Measurements from ENCODE around the gene EIF4ENIF1. TPM values are rescaled to one million over a fixed set of nuclear protein-coding genes. Genes with fewer than 3 reads are reported as not detected.

The EIF4ENIF1 gene
- total and polyA plus RNA-seq, 8 donors = 7.8 to 32.6 (median 11.5) TPM

DNA sequence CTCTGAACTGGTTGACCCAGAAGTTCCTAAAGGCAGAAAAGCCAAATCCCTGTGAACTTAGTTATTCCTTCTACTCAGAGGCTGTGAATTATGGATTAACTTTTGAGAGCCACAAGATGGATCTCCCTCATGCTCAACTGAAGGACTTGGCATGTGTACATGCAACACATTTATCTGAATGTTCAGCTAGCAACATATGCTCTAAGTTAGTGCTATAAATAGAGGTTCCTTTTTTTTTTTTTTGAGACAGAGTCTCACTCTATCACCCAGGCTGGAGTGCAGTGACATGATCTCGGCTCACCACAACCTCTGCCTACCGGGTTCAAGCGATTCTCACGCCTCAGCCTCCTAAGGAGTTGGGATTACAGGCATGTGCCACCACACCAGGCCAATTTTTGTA is 40.1 kb downstream of the EIF4ENIF1 start:
- Histone ChIP-seq H3K36me3 (peaks cover 32 to 92% (median 80%) of the 10 kb centered on the region in 4 donors), H3K4me3 (no peak overlapping the region), H3K4me1 (peaks cover 0 to 4% (median 0%) of the 10 kb centered on the region in 4 donors), H3K27me3 (no peaks in the 10 kb centered on the region), H3K9me3 (no peaks in the 10 kb centered on the region), H3K27ac (no peak overlapping the region)
- TF ChIP-seq POLR2AphosphoS5 (IDR thresholded peaks at IDR 0.05) (no peak), POLR2A (IDR thresholded peaks at IDR 0.05) (no peak), CTCF (IDR thresholded peaks at IDR 0.05) (no peak), EP300 (IDR thresholded peaks at IDR 0.05) (no peak)
- DNase-seq = no peak
- intact Hi-C loops (cut with DNase I; ENCODE audit: low total_unique reads) = no loop called here
- WGBS, 5 donors = 77 to 95% (median 88%) methylated on average over 4 of the region's 4 CpGs

- 67 to 88% (median 79%) methylated on average over 2 of the region's 2 CpGs for WGBS, 5 donors
- intact Hi-C loops (cut with DNase I; ENCODE audit: low total_unique reads) = no loop called here
- H3K27me3 ChIP-seq = no peaks in the 10 kb centered on the region
- TF ChIP-seq EP300 (IDR thresholded peaks at IDR 0.05) = no peak
- TF ChIP-seq POLR2AphosphoS5 (IDR thresholded peaks at IDR 0.05) = no peak
- TF ChIP-seq POLR2A (IDR thresholded peaks at IDR 0.05) = no peak
- TF ChIP-seq CTCF (IDR thresholded peaks at IDR 0.05) = no peak
- peaks cover 0 to 4% (median 0%) of the 10 kb centered on the region in 4 donors for H3K4me1 ChIP-seq
- no peak for DNase-seq
- no peak overlapping the region for H3K27ac ChIP-seq
- peaks cover 25 to 92% (median 80%) of the 10 kb centered on the region in 4 donors for H3K36me3 ChIP-seq
- no peak overlapping the region for H3K4me3 ChIP-seq
- no peaks in the 10 kb centered on the region for H3K9me3 ChIP-seq
Measured at GRCh38 chr22:31448382-31448781, 41.3 kb downstream of the EIF4ENIF1 start.

GRCh38 chr22:31447337-31447736 is 42.3 kb downstream of the EIF4ENIF1 start:
- Histone ChIP-seq H3K4me1 (peaks cover 0 to 4% (median 0%) of the 10 kb centered on the region in 4 donors), H3K27me3 (no peaks in the 10 kb centered on the region), H3K4me3 (no peak overlapping the region), H3K36me3 (peaks cover 25 to 92% (median 80%) of the 10 kb centered on the region in 4 donors), H3K9me3 (no peaks in the 10 kb centered on the region), H3K27ac (no peak overlapping the region)
- WGBS, 5 donors = 91 to 97% (median 94%) methylated on average over 3 of the region's 3 CpGs
- DNase-seq = no peak
- intact Hi-C loops (cut with DNase I; ENCODE audit: low total_unique reads) = no loop called here
- TF ChIP-seq POLR2A (IDR thresholded peaks at IDR 0.05) (no peak), EP300 (IDR thresholded peaks at IDR 0.05) (no peak)

GRCh38 chr22:31446767-31447166 is 42.9 kb downstream of the EIF4ENIF1 start:
- Histone ChIP-seq H3K27me3 (no peaks in the 10 kb centered on the region), H3K9me3 (no peaks in the 10 kb centered on the region), H3K4me3 (no peak overlapping the region), H3K4me1 (peaks cover 0 to under 1% (median 0%) of the 10 kb centered on the region in 4 donors), H3K27ac (no peak overlapping the region), H3K36me3 (peaks cover 28 to 94% (median 81%) of the 10 kb centered on the region in 4 donors)
- 83 to 96% (median 92%) methylated on average over 2 of the region's 2 CpGs for WGBS, 5 donors
- TF ChIP-seq POLR2AphosphoS5 (IDR thresholded peaks at IDR 0.05) (no peak), EP300 (IDR thresholded peaks at IDR 0.05) (no peak), CTCF (IDR thresholded peaks at IDR 0.05) (no peak), POLR2A (IDR thresholded peaks at IDR 0.05) (no peak)
- intact Hi-C loops (cut with DNase I; ENCODE audit: low total_unique reads) = no loop called here
- DNase-seq = no peak

DNA sequence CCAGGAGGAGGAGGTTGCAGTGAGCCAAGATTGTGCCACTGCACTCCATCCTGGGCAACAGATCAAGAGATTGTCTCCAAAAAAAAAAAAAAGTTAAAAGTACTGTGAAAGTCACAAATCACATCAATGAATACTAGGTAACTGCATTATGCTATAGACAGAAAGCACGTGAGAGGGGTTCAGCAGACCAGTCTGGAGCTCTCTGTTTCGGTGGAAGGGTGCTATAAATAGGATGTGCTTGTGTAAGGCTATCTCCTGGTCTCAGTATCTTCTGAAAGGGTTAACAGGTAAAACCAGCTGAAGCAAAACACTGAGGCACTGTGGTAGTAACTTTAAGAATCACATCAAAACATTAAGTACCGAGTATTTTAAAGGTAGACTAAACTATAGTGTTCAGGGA is 43.4 kb downstream of the EIF4ENIF1 start:
- H3K27me3 ChIP-seq = no peaks in the 10 kb centered on the region
- H3K4me3 ChIP-seq = no peak overlapping the region
- TF ChIP-seq POLR2A (IDR thresholded peaks at IDR 0.05) (no peak), EP300 (IDR thresholded peaks at IDR 0.05) (no peak), POLR2AphosphoS5 (IDR thresholded peaks at IDR 0.05) (no peak), CTCF (IDR thresholded peaks at IDR 0.05) (no peak)
- no peaks in the 10 kb centered on the region for H3K4me1 ChIP-seq
- no peak overlapping the region for H3K27ac ChIP-seq
- H3K9me3 ChIP-seq = no peaks in the 10 kb centered on the region
- peaks cover 34 to 94% (median 86%) of the 10 kb centered on the region in 4 donors for H3K36me3 ChIP-seq
- no peak for DNase-seq
- intact Hi-C loops (cut with DNase I; ENCODE audit: low total_unique reads) = no loop called here
- 61 to 90% (median 84%) methylated on average over 3 of the region's 3 CpGs for WGBS, 5 donors

Data from stomach (tissue), 9 donors.